Natural killer cell treated with Interleukin-12 subunit alpha and Interleukin-12 subunit beta and Interleukin-15 and Interleukin-18, amount 100 ng/mL, for 72 hours (primary cell): Measurements from ENCODE around the gene CELF2. TPM values are rescaled to one million over a fixed set of nuclear protein-coding genes. Genes with fewer than 3 reads are reported as not detected.

ENCODE experiments used
- ATAC-seq, 2 donors: fragments of 150-1000 bp; cut with Tn5 transposase in 1 of 2; sonication (Bioruptor Pico), chemical (Tn5 transposase) in 1 of 2; 2 replicates each; pipeline ENCODE4 v1.10.0; 2021
- DNase-seq: peaks from one replicate; pipeline ENCODE4 v3.0.0; 2022; ENCODE audit warnings: low spot score
- H3K27ac Mint-ChIP-seq, 2 donors: 1 replicate in 1 of 2; 2 replicates in 1 of 2; pipeline ENCODE4 v1.8.0; 2022; ENCODE audit warnings: mixed read lengths in 2 of 2, mild to moderate bottlenecking in 1 of 2, moderate library complexity in 1 of 2
- H3K27me3 Mint-ChIP-seq, 2 donors: 1 replicate in 1 of 2; 2 replicates in 1 of 2; pipeline ENCODE4 v1.8.0; 2022; ENCODE audit warnings: mixed read lengths in 2 of 2
- H3K36me3 Mint-ChIP-seq: one replicate; pipeline ENCODE4 v1.8.0; 2022; ENCODE audit warnings: mixed read lengths
- H3K4me1 Mint-ChIP-seq, 2 donors: 1 replicate in 1 of 2; 2 replicates in 1 of 2; pipeline ENCODE4 v1.8.0; 2022; ENCODE audit warnings: low read depth in 2 of 2, mixed read lengths in 2 of 2, mild to moderate bottlenecking in 1 of 2
- H3K4me3 Mint-ChIP-seq: one replicate; pipeline ENCODE4 v1.8.0; 2022; ENCODE audit warnings: mixed read lengths
- H3K9me3 Mint-ChIP-seq: 2 replicates; pipeline ENCODE4 v1.8.0; 2022; ENCODE audit warnings: mixed read lengths
- total RNA-seq, 2 donors: library from RNA; stranded (reverse); gene quantifications; one replicate each; pipeline ENCODE4 v1.2.3, GENCODE V29; 2022

CELF2 gene
- total RNA-seq, 2 donors from 2014 or later, result 185 to 208 TPM

DNA sequence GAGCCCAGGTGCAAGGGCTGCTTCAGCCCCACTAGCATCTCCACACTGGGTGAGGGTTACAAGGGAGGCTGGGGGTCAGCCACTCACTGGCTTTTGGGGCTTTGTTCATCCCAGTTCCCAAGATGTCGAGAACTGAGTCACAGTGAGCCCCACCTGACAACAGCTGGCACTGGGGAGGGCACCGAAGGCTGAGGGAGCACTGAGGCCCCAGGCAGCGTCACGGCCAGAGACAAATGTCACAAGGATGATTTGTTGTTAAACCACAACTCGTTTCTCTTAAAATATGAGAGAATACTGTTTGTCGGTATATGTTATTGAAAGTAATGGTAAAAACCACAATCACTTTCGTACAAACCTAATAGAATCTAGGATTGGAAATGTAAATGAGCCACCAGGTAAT lies 219.9 kb downstream of the CELF2 start:
- H3K9me3 Mint-ChIP-seq, result peaks cover 2% of the 10 kb centered on the region
- ATAC-seq (peak; percentile 75 to 76), DNase-seq (peak; percentile 79)
- peaks cover 34% of the 10 kb centered on the region for H3K36me3 Mint-ChIP-seq
- peaks cover 89% of the 10 kb centered on the region in 2 donors for H3K4me1 Mint-ChIP-seq
- no peaks in the 10 kb centered on the region for H3K27me3 Mint-ChIP-seq
- no peak overlapping the region for H3K27ac Mint-ChIP-seq
- peak overlapping the region; percentile 90 for H3K4me3 Mint-ChIP-seq

DNA sequence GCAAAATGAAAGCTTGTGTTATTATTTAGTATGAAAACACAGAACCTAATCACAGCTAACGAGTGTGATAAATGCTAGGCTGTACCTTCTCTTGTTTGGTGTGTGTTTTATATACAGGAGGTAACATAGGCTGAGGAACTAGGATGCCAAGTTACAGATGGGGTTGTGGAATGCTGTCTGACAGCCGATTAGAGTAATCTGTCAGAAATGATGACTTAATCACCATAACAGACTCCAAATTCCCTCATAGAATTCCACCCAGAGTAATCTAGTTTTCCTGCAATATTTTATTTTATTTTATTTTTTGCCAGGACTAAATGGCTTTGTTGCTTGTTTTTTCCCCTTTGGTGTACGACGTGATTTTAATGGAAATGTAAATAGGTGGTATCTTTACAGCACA lies 221.2 kb downstream of the CELF2 start:
- Mint-ChIP-seq H3K9me3 (peaks cover 2% of the 10 kb centered on the region), H3K4me1 (peaks cover 87 to 89% of the 10 kb centered on the region in 2 donors), H3K4me3 (peak overlapping the region; percentile 53), H3K36me3 (peaks cover 33% of the 10 kb centered on the region), H3K27me3 (no peaks in the 10 kb centered on the region), H3K27ac (no peak overlapping the region)
- ATAC-seq (no peak), DNase-seq (no peak)

DNA sequence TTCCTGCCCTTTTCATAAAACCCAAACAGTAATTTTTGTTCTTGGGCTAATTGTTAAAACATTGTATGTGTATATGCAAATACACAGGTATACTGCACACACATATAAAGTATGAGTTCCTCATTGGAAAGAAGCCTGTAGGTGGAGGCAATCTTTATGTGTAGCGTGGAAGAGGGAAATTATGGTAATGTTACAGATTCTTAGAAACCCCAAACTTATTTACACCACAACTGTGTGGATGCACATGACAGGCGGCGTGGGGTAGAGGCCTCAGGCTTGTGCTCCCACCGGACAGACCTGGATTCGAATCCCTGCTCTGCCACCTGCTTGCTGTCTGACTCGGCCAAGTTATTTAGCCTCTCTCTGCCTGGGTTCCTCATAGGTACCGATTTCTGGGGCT lies 223.0 kb downstream of the CELF2 start:
- DNase-seq, result no peak
- Mint-ChIP-seq H3K9me3 (peaks cover 2% of the 10 kb centered on the region), H3K36me3 (peaks cover 28% of the 10 kb centered on the region), H3K4me3 (peak overlapping the region; percentile 53), H3K27me3 (no peaks in the 10 kb centered on the region), H3K4me1 (peaks cover 74% of the 10 kb centered on the region in 2 donors), H3K27ac (no peak overlapping the region)
- ATAC-seq, result no peak

DNA sequence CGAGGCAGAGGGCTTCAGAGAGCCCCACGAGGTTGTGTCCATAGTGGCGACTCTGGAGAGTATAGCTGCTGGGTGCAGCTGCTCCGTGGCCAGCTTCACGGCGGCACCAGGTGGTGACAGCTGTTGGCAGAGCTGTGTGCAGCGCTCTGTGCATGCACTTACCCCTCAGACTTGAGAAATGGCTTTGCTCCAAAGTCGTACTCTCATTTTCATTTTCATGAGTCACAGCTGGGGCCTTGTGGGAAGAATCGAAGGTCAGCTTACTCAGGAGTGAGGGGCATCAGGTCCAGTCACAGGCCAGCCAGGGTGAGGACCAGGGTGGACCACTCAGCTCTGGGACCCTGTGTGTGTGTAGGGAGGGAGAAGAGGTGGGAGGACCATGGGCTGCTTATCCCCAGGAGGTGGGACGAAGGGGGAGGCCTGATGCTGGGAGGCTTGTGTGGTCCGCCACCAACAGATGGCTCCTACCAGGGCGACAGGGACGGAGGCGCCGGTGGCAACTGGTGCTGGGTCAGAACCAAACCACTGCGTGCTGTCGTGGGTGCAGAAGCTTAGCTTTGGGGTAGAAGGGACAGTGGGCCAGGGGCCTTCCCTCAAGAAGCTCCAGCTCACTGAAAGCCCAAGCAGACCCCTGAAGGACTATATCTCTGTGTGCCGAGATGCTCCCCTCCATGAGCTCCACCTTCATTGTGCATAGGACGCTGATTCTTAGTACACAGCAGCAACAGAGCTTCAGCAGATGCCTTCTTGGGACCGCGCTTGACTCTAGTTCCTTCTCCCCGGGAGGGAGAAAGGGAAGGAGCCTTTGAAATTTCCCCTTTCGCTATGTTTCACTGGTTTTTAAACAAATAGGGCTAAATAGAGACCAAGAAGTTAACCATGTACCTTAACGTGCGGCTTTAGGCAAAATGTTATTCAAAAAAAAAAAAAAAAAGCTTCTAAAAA lies 225.0 kb downstream of the CELF2 start:
- H3K4me1 Mint-ChIP-seq, result peaks cover 55 to 56% of the 10 kb centered on the region in 2 donors
- H3K27ac Mint-ChIP-seq, result no peak overlapping the region
- DNase-seq (peak; percentile 71), ATAC-seq (peak; percentile 73 to 80)
- H3K36me3 Mint-ChIP-seq, result peaks cover 18% of the 10 kb centered on the region
- H3K27me3 Mint-ChIP-seq, result no peaks in the 10 kb centered on the region
- H3K4me3 Mint-ChIP-seq, result no peak overlapping the region
- no peaks in the 10 kb centered on the region for H3K9me3 Mint-ChIP-seq

- H3K9me3 Mint-ChIP-seq, result no peaks in the 10 kb centered on the region
- H3K27me3 Mint-ChIP-seq, result no peaks in the 10 kb centered on the region
- ATAC-seq (peak in 1 of 2 donors; percentile 48), DNase-seq (no peak)
- H3K4me3 Mint-ChIP-seq, result no peak overlapping the region
- H3K36me3 Mint-ChIP-seq, result peaks cover 16% of the 10 kb centered on the region
- H3K27ac Mint-ChIP-seq, result no peak overlapping the region
- H3K4me1 Mint-ChIP-seq, result peaks cover 55% of the 10 kb centered on the region in 2 donors
Measured at GRCh38 chr10:11243425-11244222, 226.0 kb downstream of the CELF2 start.

DNA sequence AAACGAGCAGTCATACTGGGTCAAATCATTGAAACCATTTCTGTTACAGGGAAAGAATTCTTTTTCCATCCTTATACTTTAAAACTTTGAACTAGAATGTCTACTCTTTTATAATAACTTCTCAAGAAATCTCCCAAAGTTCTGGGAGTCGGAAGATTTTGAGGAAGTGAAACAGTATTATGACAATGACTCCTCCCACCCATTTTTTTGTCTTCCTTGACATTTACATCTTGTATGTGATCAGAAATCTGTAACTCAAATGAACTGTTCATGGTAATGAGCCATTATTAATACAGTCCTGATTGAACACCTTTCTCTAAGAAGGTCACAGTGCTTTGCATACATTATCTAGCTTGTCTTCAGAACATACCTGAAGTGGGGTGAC lies 227.4 kb downstream of the CELF2 start:
- H3K27me3 Mint-ChIP-seq, result no peaks in the 10 kb centered on the region
- ATAC-seq (no peak), DNase-seq (no peak)
- H3K4me3 Mint-ChIP-seq, result no peak overlapping the region
- no peaks in the 10 kb centered on the region for H3K9me3 Mint-ChIP-seq
- H3K27ac Mint-ChIP-seq, result no peak overlapping the region
- peaks cover 18% of the 10 kb centered on the region for H3K36me3 Mint-ChIP-seq
- H3K4me1 Mint-ChIP-seq, result peaks cover 54 to 59% of the 10 kb centered on the region in 2 donors

DNA sequence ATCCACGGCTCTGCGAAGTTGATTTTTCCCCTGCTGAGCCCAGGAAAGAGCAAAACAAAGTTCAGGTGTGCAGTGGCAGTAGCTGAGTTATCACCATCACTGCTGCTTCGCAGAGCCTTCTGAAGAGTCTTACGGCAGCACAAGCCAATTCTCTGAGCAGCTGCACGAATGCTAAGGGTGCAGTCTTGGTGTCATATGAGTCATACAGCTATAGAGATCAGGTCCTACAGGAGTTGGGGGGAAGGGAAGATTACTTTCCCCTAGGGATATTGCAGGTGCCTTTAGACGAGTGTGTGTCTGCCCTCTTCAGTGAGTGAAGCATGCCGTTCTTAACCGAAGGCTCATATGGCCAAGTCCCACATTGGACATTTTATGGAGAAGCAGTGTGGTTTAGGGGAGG lies 227.8 kb downstream of the CELF2 start:
- ATAC-seq, result peak; percentile 40 to 42
- peaks cover 54 to 59% of the 10 kb centered on the region in 2 donors for H3K4me1 Mint-ChIP-seq
- H3K9me3 Mint-ChIP-seq, result no peaks in the 10 kb centered on the region
- no peak overlapping the region for H3K4me3 Mint-ChIP-seq
- DNase-seq, result no peak
- H3K27me3 Mint-ChIP-seq, result no peaks in the 10 kb centered on the region
- H3K36me3 Mint-ChIP-seq, result peaks cover 18% of the 10 kb centered on the region
- no peak overlapping the region for H3K27ac Mint-ChIP-seq

DNA sequence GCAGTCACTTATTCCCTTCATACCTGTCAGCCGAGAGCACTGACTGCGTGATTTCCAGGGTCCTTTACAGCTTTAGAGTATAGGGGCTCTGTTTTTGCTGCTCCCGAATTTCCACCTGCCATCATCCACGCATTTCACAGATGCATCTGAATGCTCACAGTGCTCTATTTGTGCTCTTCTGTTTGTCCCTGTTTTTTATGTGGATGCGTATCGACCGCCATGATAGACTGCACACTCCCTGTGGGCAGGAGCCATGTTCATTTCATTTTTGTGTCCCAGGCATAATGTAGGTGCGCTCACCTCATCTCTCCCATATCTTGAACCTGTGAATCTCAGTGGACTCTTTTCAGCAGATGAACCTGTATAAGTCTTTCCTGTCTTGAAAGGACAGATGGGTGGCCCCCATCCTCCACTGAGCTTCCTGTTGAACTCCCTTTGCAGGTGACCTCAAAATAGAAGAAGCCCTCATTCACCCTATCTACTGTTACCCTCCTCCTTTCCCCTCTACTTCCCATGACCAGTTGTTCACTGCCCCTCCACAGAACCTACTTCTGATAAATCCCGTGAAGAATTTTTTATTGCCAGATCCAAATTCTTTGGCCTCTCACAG lies 228.4 kb downstream of the CELF2 start:
- Mint-ChIP-seq H3K4me1 (peaks cover 55 to 60% of the 10 kb centered on the region in 2 donors), H3K36me3 (peaks cover 18% of the 10 kb centered on the region), H3K27me3 (no peaks in the 10 kb centered on the region), H3K27ac (no peak overlapping the region), H3K4me3 (no peak overlapping the region), H3K9me3 (no peaks in the 10 kb centered on the region)
- ATAC-seq, result no peak
- DNase-seq, result no peak

DNA sequence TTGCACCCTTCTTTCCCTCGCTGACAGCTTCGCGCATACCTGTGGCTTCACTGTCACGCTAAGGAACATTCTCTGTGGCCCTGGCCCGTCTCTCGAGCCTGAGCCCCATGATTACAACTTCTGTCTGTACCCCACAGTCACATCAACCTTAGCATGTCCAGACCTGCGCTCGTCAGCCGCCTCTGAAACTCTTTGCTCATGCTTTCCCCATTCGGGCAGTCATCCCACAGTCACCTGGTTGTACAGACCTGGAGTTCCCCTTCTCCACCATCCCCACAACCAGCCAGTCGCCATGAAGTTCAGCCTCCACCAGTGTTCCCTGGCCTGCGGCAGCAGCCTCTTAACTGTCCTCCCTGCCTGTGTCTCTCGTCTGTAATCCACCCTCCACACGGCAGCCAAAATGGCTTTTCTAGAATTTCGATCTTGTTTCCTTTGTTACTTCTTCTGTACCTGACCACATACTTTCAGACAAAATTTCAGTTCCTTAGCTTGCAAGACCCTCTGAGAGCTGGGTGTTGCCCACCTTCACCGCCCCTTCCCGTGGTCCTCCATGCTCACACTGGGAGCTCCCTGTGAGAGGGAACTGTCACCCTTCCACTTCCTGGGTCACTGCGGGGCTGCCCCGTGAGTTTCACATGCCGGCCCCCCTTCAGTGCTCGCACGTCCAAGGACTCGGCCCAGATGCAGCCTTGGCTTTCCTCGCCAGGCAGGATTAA lies 229.2 kb downstream of the CELF2 start:
- peaks cover 16% of the 10 kb centered on the region for H3K36me3 Mint-ChIP-seq
- H3K4me1 Mint-ChIP-seq, result peaks cover 54 to 58% of the 10 kb centered on the region in 2 donors
- no peak for ATAC-seq
- H3K27me3 Mint-ChIP-seq, result no peaks in the 10 kb centered on the region
- no peak for DNase-seq
- H3K9me3 Mint-ChIP-seq, result no peaks in the 10 kb centered on the region
- no peak overlapping the region for H3K4me3 Mint-ChIP-seq
- no peak overlapping the region for H3K27ac Mint-ChIP-seq

DNA sequence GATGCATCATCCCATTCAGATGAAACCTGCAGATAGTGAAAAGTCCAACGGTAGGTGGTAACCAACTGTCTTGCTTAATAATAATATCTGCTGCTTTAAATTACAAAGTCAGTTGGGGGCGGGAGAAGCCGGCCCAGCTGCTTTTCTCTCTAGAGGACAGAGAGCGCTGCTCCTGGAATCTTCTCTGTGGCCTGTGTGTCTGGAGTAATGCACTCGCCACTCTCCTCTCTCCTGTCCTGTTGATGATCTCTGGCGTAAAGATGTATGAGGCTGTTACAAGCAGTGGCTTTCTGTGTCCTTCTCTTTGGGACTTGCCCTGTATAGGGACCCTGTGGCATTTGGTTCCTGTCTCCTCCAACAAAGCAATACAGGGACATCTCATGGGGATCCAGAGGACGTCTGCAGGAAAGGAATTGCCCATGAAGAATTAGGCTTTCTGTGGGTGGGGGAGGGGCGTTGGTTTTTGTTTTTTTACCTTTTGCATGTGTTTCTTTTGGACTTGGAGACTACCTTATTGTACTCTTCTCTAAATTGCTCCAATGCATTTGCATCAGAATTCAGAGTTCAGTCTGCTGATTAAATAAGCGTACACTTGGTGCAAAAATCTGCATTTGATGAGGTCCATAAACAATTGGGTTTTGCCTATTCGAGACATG lies 231.6 kb downstream of the CELF2 start:
- Mint-ChIP-seq H3K4me3 (peak overlapping the region; percentile 32), H3K27ac (peak overlapping the region; percentile 75 to 79)

GRCh38 chr10:11249808-11250195 lies 232.1 kb downstream of the CELF2 start:
- peaks cover 14% of the 10 kb centered on the region for H3K36me3 Mint-ChIP-seq

More for the DNA sequence above, 231.6 kb downstream of the CELF2 start:
- no peak for DNase-seq
- ATAC-seq, result no peak
- Mint-ChIP-seq H3K27me3 (no peaks in the 10 kb centered on the region), H3K4me1 (peaks cover 41 to 43% of the 10 kb centered on the region in 2 donors), H3K9me3 (no peaks in the 10 kb centered on the region), H3K36me3 (peaks cover 12% of the 10 kb centered on the region)

DNA sequence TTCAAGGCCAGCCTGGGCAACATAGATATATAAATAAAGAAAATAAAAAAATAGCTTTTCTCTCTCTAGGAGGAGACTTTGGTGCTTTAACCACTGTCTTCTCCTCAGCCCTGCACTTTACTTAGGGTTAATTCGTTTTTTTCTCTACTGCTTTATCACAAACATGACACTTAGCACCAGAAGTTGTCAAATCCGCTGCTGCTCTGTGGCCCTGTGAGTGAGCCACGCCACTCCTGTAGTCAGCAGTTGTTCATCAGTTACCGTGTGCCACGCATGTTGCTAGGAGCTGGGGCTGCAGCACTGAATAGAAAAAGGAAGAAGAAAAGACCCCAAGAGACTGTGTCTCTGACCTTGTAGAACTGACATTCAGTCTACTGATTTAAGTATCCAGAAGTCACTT lies 232.6 kb downstream of the CELF2 start:
- no peak for ATAC-seq
- Mint-ChIP-seq H3K4me3 (peak overlapping the region; percentile 43), H3K9me3 (no peaks in the 10 kb centered on the region), H3K4me1 (peaks cover 51 to 54% of the 10 kb centered on the region in 2 donors), H3K27me3 (no peaks in the 10 kb centered on the region), H3K36me3 (peaks cover 15% of the 10 kb centered on the region), H3K27ac (peak overlapping the region; percentile 75 to 79)
- no peak for DNase-seq

More at GRCh38 chr10:11249808-11250195, 232.1 kb downstream of the CELF2 start:
- peak overlapping the region; percentile 75 to 79 for H3K27ac Mint-ChIP-seq
- no peaks in the 10 kb centered on the region for H3K27me3 Mint-ChIP-seq
- DNase-seq (no peak), ATAC-seq (no peak)
- no peaks in the 10 kb centered on the region for H3K9me3 Mint-ChIP-seq
- peaks cover 46 to 49% of the 10 kb centered on the region in 2 donors for H3K4me1 Mint-ChIP-seq
- H3K4me3 Mint-ChIP-seq, result peak overlapping the region; percentile 43

DNA sequence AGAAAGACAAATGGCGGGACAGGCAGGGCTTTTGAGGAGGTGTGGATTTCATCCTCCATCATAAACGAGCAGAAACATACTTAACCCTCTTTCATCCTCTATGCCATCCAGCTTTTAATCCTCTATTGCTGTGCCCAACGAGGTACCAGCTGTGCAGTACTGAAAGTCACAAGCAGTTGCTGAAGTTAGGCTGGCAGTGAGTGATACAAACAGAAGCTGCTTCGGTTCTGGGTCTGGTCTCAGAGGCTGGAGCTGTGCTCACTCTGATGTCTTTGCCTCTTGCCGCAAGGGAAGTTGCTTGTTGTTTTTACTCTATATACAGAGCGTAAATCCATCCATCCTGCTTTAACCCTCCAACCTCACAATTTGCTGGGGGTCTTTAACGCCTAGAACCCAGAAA lies 235.2 kb downstream of the CELF2 start:
- Mint-ChIP-seq H3K27me3 (no peaks in the 10 kb centered on the region), H3K4me3 (no peak overlapping the region), H3K36me3 (peaks cover 23% of the 10 kb centered on the region), H3K27ac (peak overlapping the region; percentile 79 to 86), H3K4me1 (peaks cover 65% of the 10 kb centered on the region in 2 donors), H3K9me3 (no peaks in the 10 kb centered on the region)
- ATAC-seq, result no peak
- DNase-seq, result no peak
